WERI-Rb-1 (cell line): Measurements from ENCODE around the gene NHSL1.

Experiments
- DNase-seq: peaks from one replicate; pipeline ENCODE4 v3.0.0-alpha.2; 2020
- H3K27ac ChIP-seq: fragments of 250-450 bp; sonication (Bioruptor Pico); 2 replicates; pipeline ENCODE4 v1.5.1; 2020; ENCODE audit warnings: mild to moderate bottlenecking, moderate library complexity
- H3K27me3 ChIP-seq: fragments of 250-450 bp; sonication (Bioruptor Pico); 2 replicates; pipeline ENCODE4 v1.5.1; 2021; ENCODE audit warnings: mild to moderate bottlenecking, low read depth, moderate library complexity; ENCODE audit not compliant: insufficient read depth, severe bottlenecking
- H3K36me3 ChIP-seq: fragments of 250-450 bp; sonication (Bioruptor Pico); 2 replicates; pipeline ENCODE4 v1.5.1; 2020; ENCODE audit warnings: mild to moderate bottlenecking, moderate library complexity
- H3K4me3 ChIP-seq: 2 replicates; pipeline ENCODE4 v1.5.1; 2011; ENCODE audit warnings: low read depth, mild to moderate bottlenecking, control low read depth, low read length
- H3K9me3 ChIP-seq: fragments of 250-450 bp; sonication (Bioruptor Pico); 2 replicates; pipeline ENCODE4 v1.5.1; 2021; ENCODE audit warnings: mild to moderate bottlenecking, moderate library complexity; ENCODE audit not compliant: severe bottlenecking
- TF ChIP-seq, protein P1 (sequence below): IDR thresholded peaks from 2 replicates; pipeline ENCODE4 v1.5.1; 2011; ENCODE audit warnings: low read depth, mild to moderate bottlenecking, control low read depth, inconsistent platforms, low read length

Gene NHSL1

GRCh38 chr6:138465007-138465645 is 34.2 kb downstream of the NHSL1 start:
- peaks cover 69% of the 10 kb centered on the region for H3K36me3 ChIP-seq
- no peaks in the 10 kb centered on the region for H3K9me3 ChIP-seq
- no peak overlapping the region for H3K27ac ChIP-seq
- TF ChIP-seq, protein P1, sequence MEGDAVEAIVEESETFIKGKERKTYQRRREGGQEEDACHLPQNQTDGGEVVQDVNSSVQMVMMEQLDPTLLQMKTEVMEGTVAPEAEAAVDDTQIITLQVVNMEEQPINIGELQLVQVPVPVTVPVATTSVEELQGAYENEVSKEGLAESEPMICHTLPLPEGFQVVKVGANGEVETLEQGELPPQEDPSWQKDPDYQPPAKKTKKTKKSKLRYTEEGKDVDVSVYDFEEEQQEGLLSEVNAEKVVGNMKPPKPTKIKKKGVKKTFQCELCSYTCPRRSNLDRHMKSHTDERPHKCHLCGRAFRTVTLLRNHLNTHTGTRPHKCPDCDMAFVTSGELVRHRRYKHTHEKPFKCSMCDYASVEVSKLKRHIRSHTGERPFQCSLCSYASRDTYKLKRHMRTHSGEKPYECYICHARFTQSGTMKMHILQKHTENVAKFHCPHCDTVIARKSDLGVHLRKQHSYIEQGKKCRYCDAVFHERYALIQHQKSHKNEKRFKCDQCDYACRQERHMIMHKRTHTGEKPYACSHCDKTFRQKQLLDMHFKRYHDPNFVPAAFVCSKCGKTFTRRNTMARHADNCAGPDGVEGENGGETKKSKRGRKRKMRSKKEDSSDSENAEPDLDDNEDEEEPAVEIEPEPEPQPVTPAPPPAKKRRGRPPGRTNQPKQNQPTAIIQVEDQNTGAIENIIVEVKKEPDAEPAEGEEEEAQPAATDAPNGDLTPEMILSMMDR: no peak
- H3K27me3 ChIP-seq: no peaks in the 10 kb centered on the region
- no peak for DNase-seq
- no peak overlapping the region for H3K4me3 ChIP-seq

GRCh38 chr6:138464085-138464484 is 35.2 kb downstream of the NHSL1 start:
- peaks cover 64% of the 10 kb centered on the region for H3K36me3 ChIP-seq
- TF ChIP-seq, protein P1: no peak
- H3K4me3 ChIP-seq: no peak overlapping the region
- DNase-seq: no peak
- no peak overlapping the region for H3K27ac ChIP-seq
- no peaks in the 10 kb centered on the region for H3K9me3 ChIP-seq
- no peaks in the 10 kb centered on the region for H3K27me3 ChIP-seq

DNA sequence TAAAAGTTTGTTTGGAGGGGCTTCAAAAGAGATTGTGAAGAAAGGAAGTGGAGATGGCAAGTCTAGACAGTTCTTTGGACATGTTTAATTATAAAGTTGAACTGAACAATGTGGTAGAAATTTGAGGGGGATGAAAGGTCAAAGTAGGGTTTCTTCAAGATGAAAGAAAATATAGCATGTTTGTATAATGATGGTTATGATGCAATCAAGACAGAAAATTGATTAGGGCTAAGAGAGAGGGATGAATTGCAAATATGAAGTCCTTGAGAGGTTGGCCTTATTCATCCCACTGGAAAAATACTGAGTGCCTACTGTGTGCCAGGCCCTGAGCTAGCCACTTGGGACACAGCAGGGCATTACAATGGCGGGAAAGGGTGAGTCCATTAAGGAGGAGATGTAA is 37.6 kb downstream of the NHSL1 start:
- H3K4me3 ChIP-seq: no peak overlapping the region
- no peaks in the 10 kb centered on the region for H3K9me3 ChIP-seq
- H3K36me3 ChIP-seq: peaks cover 54% of the 10 kb centered on the region
- TF ChIP-seq, protein P1: no peak
- no peaks in the 10 kb centered on the region for H3K27me3 ChIP-seq
- DNase-seq: no peak
- H3K27ac ChIP-seq: no peak overlapping the region

DNA sequence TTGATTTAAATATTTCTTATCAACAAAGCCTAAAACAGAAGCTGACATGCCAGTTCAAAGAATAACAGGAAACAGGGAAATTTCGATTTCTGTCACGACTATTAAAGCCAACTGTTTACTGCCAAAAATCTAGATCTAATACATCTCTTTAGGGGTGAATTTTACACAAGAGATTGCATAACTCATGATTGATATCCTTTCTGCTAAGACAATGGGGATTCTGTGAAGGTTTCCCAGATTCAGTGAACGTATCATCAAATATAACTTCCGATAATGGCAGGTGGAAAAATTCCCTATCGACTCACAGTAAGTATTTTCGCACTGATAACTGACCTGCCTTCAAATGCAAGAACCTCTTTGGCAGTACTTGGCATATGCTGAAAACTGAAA is 42.9 kb downstream of the NHSL1 start:
- H3K9me3 ChIP-seq: no peaks in the 10 kb centered on the region
- H3K27ac ChIP-seq: no peak overlapping the region
- H3K36me3 ChIP-seq: peaks cover 24% of the 10 kb centered on the region
- no peaks in the 10 kb centered on the region for H3K27me3 ChIP-seq
- no peak for DNase-seq
- TF ChIP-seq, protein P1: no peak
- no peak overlapping the region for H3K4me3 ChIP-seq

- Histone ChIP-seq H3K9me3 (no peaks in the 10 kb centered on the region), H3K36me3 (peaks cover 19% of the 10 kb centered on the region), H3K4me3 (no peak overlapping the region), H3K27ac (no peak overlapping the region), H3K27me3 (no peaks in the 10 kb centered on the region)
- DNase-seq: no peak
- TF ChIP-seq, protein P1: no peak
Measured at GRCh38 chr6:138455746-138456400, 43.4 kb downstream of the NHSL1 start.
